GM15510 (cell line): ENCODE measurements around the gene UNC13A.
A peak's percentile ranks its signal among the peaks of the same experiment; 100 is the strongest.

Experiments used
- POLR2A ChIP-seq: IDR thresholded peaks from 3 replicates; pipeline ENCODE4 v1.6.1; 2011; ENCODE audit warnings: borderline replicate concordance; ENCODE audit not compliant: insufficient read length; ENCODE audit errors: extremely low read depth

Gene UNC13A

DNA sequence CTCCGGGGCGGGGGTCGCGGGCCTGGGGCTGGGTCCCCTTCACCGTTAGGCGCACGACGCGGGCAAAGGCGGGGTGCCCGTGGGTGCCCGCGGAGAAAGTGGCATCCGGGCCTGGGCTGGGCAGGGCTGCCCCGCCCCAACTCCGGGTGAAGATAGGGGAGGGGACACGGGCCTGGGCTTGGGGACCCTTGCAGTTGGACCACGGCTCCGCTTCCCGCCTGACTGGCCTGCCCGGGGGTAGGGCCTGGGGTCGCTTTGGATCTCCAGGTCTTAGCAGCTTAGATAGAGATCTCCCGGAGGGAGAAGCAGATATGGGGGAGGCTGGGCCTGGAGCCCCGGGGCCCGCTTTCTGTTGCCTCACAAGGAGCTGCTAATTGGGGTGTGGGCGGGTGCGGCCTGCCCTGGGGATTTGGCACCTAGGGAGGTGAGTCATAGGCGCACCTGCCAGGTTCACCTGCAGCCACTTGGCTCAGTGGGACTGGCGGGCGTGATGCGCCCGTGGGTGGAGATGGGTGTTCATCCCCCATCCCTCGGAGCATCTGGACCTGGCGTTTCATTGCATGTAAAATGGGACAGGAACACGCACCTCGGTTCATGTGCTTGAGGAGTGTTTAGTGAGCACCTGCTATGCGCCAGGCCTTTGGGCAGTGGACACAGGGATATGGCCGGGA is 31.7 kb upstream of the UNC13A start:
- no peak for TF ChIP-seq POLR2A

DNA sequence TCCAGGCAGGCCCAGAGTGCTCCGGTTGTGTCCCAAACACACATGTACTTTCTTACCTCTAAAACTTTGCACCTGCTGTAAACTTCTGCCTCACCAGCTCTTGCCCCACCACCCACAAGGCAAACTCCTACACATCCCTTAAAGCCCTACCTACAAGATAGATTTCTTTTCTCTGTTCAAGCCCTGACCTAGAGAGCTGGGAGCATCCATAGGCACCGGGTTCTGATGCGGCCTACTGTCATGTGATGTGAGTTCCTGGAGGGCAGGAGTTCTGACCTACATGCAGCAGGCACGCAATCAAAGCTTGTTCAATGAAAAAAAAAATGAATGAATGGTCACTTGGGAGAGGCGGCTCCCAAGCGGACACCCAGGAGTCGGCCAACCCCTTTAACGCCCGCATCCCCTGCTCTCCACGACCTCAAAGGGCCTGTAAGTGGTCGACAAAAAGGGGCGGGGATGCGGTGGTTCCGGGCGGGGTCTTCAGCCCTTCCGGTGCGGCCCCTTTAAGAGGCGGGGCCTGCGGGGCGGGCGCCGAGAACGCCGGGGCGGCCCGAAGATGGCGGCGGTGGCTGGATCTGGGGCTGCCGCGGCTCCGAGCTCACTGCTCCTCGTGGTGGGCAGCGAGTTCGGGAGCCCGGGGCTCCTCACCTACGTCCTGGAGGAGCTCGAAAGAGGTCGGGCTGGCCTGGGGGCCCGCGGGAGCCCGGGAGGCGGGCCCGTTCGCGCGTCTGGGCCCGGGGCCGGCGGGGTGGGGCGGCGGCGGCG is 31.0 kb upstream of the UNC13A start, which contains the start of gene MAP1S:
TSS of gene MAP1S (plus strand) at position 534 of the 765 bp plus-strand sequence. CDS start at position 557, 23 bp downstream.
- peak; percentile 89 for TF ChIP-seq POLR2A

DNA sequence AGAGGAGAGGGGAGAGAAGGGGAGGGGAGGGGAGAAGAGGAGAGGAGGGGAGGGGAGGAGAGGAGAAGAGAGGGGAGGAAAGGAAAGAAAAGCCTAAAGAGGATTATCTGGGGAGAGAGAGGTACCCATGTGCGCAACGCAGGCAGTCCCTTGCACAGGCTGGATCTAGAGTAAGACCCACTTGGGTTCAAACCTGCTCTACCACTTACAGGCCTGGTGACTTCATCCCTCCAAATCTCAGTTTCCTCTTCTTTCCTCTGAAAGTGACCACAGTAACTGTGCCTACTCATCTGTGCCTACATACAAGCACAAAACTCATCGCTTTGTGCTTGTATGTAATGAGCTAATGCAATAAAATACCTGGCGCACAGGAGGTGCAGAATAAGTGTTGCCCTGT is 30.4 kb upstream of the UNC13A start:
- TF ChIP-seq POLR2A, result no peak

DNA sequence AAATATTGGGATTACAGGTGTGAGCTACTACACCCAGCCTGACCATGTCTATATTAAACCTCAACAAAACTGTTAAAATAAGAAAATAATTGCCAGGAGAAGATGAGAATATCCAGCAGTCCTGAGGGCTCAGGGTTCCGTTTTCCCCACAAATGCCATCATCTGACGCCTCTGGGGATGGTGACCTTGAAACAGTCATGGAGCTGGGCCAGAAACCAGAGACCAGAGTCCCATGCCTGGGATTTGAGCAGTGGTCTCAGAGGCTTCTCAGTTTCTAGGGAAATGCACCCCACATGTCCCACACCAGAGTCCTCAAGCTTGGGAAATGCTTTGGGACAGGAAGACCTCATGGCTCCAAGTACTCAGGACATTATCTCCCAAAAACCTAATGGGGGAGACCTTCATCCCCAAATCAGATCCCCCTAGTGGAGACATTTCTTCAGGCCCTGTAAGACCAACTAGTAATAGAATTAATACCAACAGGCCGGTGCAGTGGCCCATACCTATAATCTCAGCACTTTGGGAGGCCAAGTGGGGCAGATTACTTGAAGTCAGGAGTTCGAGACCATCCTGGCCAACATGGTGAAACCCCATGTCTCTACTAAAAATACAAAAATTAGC is 28.3 kb upstream of the UNC13A start:
- TF ChIP-seq POLR2A, result no peak

DNA sequence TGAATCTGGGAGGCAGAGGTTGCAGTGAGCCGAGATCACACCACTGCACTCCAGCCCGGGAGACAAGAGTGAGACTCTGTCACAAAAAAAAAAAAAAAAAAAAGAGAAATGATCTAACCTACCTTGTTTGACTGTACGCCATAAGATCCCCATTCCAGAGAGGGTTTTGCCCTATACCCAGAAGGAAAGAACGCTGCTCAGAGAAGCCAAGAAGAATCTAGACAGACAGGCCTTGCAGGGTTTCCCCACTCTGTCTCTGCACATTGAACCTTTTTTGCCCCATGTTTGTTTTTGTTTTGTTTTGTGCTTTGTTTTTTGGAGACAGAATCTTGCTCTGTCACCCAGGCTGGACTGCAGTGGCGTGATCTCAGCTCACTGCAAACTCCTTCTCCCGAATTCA is 23.7 kb upstream of the UNC13A start:
- TF ChIP-seq POLR2A, result no peak

DNA sequence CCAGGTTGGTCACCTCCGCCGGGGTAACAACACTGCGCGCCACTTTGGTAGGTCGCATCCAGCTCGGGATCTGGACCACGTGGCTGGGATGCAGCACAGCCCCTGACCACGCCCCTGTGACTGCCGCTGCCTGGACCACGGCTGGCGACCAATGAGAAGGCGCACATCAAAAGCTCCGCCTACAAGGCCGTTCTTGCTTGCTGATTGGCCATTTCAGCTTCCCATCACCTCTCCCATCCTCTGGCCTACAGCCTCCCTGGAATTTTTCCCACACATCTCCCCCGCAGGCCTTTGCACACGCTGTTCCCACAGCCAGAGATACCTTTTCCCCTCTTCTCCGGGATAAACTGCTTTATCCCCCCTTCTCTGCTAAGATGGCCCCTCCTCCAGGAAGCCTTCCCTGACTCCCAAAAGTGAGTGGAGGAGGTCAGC is 18.6 kb upstream of the UNC13A start:
- TF ChIP-seq POLR2A, result no peak

DNA sequence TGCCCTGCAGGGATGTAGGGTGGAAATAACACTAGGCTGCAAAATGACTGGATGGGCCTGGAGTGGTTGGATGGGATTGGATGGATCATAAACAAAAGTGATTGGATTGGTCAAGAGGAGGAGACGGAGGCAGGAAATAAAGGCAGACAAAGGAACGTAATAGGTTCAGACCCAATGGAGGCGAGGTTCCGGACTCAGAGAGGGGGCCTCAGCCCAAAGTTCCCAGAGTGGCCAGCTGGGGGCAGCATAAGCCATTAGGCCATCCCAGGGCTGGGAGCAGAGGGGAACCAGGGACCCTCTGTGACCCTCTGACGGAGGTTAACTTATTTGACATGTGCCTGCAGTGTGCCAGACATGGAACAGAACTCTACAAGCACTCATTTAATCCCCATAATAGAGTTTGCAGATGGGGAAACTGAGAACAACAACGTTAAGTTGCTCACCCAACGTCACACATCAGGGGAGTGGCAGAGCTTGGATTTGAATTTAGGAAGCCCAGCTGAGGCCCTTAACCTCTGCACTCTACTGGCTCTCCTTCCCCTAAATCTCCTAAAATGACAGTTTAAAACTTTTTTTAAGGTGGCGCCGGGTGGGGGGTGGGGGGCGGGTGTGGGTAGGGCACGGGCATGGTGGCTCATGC is 15.8 kb upstream of the UNC13A start:
- TF ChIP-seq POLR2A, result no peak

DNA sequence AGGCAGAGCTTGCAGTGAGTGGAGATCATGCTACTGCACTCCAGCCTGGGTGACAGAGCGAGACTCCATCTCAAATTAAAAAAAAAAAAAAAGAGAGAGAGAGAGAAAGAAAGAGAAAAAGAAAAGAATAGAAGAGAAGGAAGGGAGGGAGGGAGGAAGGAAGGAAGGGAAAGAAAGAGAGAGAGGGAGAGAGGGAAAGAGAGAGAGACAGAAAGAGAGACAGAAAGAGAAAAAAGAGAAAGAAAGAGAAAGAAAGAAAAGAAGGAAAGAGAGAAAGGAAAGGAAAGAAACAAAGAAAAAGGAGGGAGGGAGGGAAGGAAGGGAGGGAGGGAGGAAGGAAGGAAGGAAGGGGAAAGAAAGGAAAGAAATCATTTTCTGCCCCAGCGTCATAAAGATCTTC is 7.0 kb upstream of the UNC13A start:
- no peak for TF ChIP-seq POLR2A

DNA sequence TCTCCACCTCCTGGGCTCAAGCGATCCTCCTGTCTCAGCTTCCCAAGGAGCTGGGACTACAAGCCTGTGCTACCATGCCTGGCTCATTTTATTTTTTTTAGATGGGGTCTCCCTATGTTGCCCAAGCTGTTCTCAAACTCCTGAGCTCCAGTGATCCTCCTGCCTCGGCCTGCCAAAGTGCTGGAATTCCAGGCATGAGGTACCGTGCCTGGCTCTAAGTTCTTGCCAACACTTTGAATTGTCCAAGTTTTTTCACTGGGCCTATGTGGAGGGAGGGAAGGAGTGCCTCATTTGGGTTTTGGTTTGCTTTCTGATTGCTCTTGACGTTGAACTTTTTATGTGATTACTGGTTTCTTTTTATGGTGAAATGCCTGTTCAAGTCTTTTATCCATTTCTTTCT is 4.4 kb upstream of the UNC13A start:
- no peak for TF ChIP-seq POLR2A

DNA sequence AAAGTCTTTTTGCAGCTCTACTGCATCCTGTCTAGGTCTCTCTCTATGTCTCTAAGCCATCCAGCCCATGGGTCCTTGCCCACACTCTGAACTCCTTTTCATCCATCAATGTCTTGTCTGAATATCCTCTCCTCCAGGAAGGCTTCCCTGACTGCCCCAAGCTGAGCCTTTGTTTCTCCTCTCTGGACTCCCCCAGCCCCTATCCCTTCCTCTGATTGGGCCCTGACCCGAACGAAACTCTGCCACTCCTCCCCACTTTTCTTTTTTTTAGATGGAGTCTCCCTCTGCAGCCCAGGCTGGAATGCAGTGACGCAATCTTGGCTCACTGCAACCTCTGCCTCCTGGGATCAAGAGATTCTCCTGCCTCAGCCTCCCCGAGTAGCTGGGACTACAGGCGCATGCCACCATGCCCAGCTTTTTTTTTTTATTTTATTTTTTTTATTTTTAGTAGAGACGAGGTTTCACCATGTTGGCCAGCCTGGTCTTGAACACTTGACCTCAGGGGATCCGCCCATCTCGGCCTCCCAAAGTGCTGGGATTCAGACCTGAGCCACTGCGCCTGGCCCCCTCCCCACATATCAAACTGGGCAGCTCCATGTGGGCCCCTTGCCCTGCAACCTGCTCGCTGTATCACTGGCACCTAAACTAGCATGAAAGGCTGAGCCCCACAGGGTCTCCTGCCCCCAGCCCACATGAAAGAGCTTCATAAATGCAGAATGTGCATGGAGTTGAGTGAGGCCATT is 870 bp upstream of the UNC13A start:
- TF ChIP-seq POLR2A, result no peak

DNA sequence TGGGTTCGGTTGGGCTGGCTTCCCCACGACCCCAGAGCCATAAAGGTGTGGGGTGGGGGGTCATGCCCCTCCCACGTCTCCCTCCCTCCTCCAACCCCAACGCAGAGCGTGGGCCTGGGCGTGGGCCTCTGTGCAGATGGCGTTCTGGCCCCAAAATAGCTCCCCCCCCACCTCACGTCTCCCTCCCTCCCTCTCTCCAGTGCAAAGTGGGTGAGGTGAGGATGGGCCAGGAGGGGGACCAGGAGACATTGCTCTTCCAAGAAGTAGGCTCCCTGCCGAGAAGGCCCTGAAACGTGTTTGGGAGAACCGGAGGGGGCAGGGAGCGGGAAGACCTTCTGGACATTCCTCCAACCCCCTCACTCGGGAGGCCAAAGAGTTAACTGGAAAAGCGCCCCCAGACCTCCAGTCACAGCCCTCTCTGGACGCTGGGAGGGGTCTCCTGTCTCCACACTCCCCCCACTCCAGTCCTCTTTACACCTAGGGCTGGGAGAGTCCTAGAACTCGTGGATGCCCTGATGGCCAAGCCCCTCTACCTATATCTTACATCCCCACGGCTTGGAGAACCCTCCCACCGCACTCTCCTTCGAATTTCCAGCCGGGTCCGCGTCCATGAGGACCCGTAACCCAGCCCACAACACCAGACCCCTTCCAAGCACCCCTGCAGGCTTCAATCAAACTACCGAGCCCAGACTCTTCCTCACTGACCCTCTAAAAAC is 855 bp downstream of the UNC13A start:
- TF ChIP-seq POLR2A, result no peak

DNA sequence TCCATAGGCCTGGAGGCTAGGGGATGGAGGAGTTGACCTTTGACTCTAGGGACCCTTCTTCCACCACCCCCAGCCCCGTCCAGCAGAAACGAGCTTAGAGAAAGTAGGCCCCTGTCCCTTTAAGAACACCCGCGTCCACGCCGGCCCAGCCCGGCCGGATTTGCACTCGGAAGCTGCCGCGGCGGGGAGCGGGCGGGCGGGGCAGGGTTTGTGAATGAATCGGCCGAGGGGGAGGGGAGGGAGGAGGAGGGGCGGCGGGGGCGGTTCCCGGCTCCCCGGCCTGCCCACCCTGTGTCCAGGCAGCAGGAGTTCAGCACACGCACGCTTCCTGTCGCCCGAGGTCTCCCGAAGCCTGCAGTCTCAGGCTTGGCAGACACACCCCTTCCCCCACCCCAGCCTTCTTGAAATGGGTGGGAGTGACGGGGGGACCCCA is 1.5 kb downstream of the UNC13A start:
- no peak for TF ChIP-seq POLR2A

DNA sequence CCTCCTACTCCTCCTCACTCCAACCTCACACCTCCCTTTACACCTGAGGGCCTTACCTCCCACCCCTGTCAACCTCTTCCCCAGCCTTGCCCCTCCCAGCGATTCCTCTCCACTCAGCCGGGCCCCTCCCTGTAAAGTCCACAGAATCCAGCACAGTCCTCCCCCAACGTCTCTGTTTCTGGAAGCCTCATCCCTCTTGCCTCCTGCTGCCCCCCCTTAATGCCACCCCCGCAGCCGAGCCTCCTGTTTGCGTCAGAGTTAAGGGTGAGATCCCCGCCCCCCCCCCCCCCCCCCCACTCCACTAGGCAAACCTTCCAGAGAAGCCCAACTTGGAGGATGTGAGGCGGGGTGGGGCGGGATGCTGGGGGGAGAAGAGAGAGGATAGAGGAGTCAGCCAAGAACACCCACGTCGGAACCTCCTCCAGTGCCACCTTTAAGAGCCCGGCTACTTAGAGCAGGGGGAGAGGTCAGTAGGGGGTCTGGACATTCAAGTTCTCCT is 2.1 kb downstream of the UNC13A start:
- no peak for TF ChIP-seq POLR2A
